SK-N-SH treated with all-trans-retinoic acid at 6 μM for 48 hours (cell line): ENCODE data around the gene PARD3B.

Experiments used
- ARNTL ChIP-seq: fragments of 450-650 bp; formaldehyde crosslinking; IDR thresholded peaks from 2 replicates; pipeline ENCODE4 v1.5.0; 2020; ENCODE audit warnings: low read depth, mild to moderate bottlenecking, moderate library complexity, borderline replicate concordance
- ESRRG ChIP-seq: fragments of 250-450 bp; sonication (Bioruptor Pico); IDR thresholded peaks from 2 replicates; pipeline ENCODE4 v1.6.1; 2021; ENCODE audit warnings: mild to moderate bottlenecking
- ISL1 ChIP-seq: fragments of 250-450 bp; sonication (Bioruptor Pico); IDR thresholded peaks from 2 replicates; pipeline ENCODE4 v2.1.2; 2022; ENCODE audit warnings: mild to moderate bottlenecking, moderate library complexity
- PATZ1 ChIP-seq: fragments of 250-450 bp; sonication (Bioruptor Pico); IDR thresholded peaks from 2 replicates; pipeline ENCODE4 v1.8.0; 2020; ENCODE audit warnings: mild to moderate bottlenecking, moderate library complexity, borderline replicate concordance
- SNAI2 ChIP-seq: fragments of 250-450 bp; sonication (Bioruptor Pico); IDR thresholded peaks from 2 replicates; pipeline ENCODE4 v1.5.0; 2020; ENCODE audit warnings: mild to moderate bottlenecking, moderate library complexity
- TCF4 ChIP-seq: fragments of 250-450 bp; sonication (Bioruptor Pico); IDR thresholded peaks from 2 replicates; pipeline ENCODE4 v1.8.0; 2021; ENCODE audit warnings: mild to moderate bottlenecking, moderate library complexity, borderline replicate concordance
- TOX ChIP-seq: fragments of 250-450 bp; sonication (Bioruptor Pico); IDR thresholded peaks from 2 replicates; pipeline ENCODE4 v1.8.0; 2021; ENCODE audit warnings: mild to moderate bottlenecking, moderate library complexity, borderline replicate concordance
- ZFP3 ChIP-seq: fragments of 250-450 bp; sonication (Bioruptor Pico); IDR thresholded peaks from 2 replicates; pipeline ENCODE4 v1.5.0; 2020; ENCODE audit warnings: mild to moderate bottlenecking, moderate library complexity
- ZNF565 ChIP-seq: fragments of 450-650 bp; formaldehyde crosslinking; conservative IDR thresholded peaks from 2 replicates; pipeline ENCODE4 v1.5.0; 2020; ENCODE audit warnings: low read depth, mild to moderate bottlenecking, moderate library complexity

GRCh38 chr2:205212357-205212756 is 667.1 kb downstream of the PARD3B start:
- no peak for TF ChIP-seq PATZ1 (CRISPR knock-in tag)
- TF ChIP-seq TOX (CRISPR knock-in tag): no peak
- TF ChIP-seq ZFP3 (CRISPR knock-in tag): no peak
- no peak for TF ChIP-seq ISL1 (CRISPR knock-in tag)
- TF ChIP-seq ARNTL (CRISPR knock-in tag): no peak
- no peak for TF ChIP-seq TCF4 (CRISPR knock-in tag)
- no peak for TF ChIP-seq ZNF565 (CRISPR knock-in tag)
- no peak for TF ChIP-seq SNAI2 (CRISPR knock-in tag)
- TF ChIP-seq ESRRG (CRISPR knock-in tag): no peak
